PC-3 (cell line): ENCODE results near the gene SPEN.

ENCODE experiments used
- CTCF ChIP-seq: fragments of 300-600 bp; sonication (generic); conservative IDR thresholded peaks from 2 replicates; pipeline ENCODE4 v1.5.1; 2017; ENCODE audit warnings: antibody characterized with exemption, low read depth, mild to moderate bottlenecking, low read length
- EZH2 ChIP-seq: fragments of 300-600 bp; sonication (generic); IDR thresholded peaks from one replicate; pipeline ENCODE4 v1.6.1; 2017; ENCODE audit warnings: antibody characterized with exemption, mild to moderate bottlenecking, low read length; ENCODE audit not compliant: unreplicated experiment

DNA sequence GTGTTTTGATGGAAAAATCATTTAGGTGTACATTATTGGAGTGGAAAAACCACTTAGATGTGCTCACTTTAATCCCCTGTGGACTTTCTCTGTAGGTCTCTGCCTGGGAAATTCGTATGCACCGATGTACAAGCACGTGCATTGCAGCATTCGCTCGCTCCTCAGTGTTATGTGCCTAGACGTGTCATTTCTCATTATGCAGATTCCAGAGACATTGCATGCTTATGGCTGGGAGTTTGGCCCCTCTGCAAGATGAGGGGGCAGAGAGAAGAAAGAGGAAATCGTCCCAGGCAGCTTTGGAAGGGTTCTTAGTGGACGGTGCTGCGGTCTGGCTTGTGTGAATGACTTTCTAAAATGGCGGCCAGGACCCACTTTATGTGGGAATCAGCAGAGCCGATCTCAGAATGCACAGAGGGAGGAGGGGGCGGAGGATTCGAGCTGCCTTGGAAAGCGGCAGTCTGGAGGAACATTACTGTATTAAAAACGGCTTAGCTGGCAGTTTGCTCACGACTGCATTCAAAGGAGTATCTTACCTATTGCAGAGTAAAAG is 2.3 kb downstream of the SPEN start:
- TF ChIP-seq EZH2 (no peak), CTCF (no peak)
